Gastrocnemius medialis (tissue), 4 donors: ENCODE results near the gene INPP5D.

Experiments
- POLR2A ChIP-seq, 2 donors: fragments of 450-650 bp; IDR thresholded peaks; one replicate each; pipeline ENCODE4 v1.6.1; 2017; ENCODE audit warnings: antibody characterized with exemption in 2 of 2, mild to moderate bottlenecking in 2 of 2, moderate library complexity in 2 of 2
- TF ChIP-seq, protein P1 (sequence below), 5 experiments: fragments of 450-650 bp in 3 of 5; fragments of 200-600 bp in 2 of 5; sonication (generic) in 2 of 5; IDR thresholded peaks in 4 of 5; conservative IDR thresholded peaks in 1 of 5; 1 replicate in 4 of 5; 2 replicates in 1 of 5; pipeline ENCODE4 v1.5.1; 2016 to 2019; ENCODE audit warnings: antibody characterized with exemption in 5 of 5, mild to moderate bottlenecking in 3 of 5, moderate library complexity in 3 of 5

DNA sequence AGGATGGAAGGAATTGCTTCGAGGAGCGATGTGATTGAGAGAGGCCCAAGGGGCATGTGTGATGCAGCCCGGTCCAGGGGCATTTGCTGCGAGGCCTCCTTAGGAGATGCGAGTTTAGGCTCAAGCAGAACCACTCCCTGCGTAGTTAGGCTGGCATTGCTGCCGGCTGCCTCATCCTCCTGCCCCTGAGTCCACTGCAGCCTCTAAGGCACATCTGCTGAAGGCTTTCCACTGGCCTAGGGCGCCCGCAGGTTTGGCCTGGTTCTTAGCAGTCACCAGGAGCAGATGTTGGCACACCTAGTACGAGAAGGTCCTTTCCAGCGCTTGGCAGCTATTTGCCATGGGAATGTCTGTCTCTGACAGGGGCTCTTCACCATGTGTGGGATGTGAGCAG lies 20.7 kb downstream of the INPP5D start:
- no peak for TF ChIP-seq POLR2A (IDR thresholded peaks at IDR 0.05)
- TF ChIP-seq, protein P1, sequence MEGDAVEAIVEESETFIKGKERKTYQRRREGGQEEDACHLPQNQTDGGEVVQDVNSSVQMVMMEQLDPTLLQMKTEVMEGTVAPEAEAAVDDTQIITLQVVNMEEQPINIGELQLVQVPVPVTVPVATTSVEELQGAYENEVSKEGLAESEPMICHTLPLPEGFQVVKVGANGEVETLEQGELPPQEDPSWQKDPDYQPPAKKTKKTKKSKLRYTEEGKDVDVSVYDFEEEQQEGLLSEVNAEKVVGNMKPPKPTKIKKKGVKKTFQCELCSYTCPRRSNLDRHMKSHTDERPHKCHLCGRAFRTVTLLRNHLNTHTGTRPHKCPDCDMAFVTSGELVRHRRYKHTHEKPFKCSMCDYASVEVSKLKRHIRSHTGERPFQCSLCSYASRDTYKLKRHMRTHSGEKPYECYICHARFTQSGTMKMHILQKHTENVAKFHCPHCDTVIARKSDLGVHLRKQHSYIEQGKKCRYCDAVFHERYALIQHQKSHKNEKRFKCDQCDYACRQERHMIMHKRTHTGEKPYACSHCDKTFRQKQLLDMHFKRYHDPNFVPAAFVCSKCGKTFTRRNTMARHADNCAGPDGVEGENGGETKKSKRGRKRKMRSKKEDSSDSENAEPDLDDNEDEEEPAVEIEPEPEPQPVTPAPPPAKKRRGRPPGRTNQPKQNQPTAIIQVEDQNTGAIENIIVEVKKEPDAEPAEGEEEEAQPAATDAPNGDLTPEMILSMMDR (IDR thresholded peaks at IDR 0.05 in 4 of 5, conservative IDR thresholded peaks at IDR 0.05 in 1 of 5) = no peak
